PC-3 (cell line): ENCODE results near the gene BAZ2B. TPM values are rescaled to one million over a fixed set of nuclear protein-coding genes. Genes with fewer than 3 reads are reported as not detected.

ENCODE experiments used
- ATAC-seq: fragments of 200-7000 bp; cut with Tn5 transposase; 2 replicates; pipeline ENCODE4 v1.9.1; 2020; ENCODE audit warnings: mild to moderate bottlenecking, moderate library complexity
- BruUV-seq: library from RNA; stranded (reverse); fragments of 400-500 nt; replicated peaks from 2 replicates; lab custom pipeline; 2021; lab: Mats Ljungman, UMichigan
- CTCF ChIA-PET: fragments of 300-600 bp; sonication (Branson Sonifier 250); formaldehyde crosslinking; loops from one replicate; lab custom pipeline; 2022; ENCODE audit warnings: antibody characterized with exemption; lab: Charles Lee
- POLR2A ChIA-PET: fragments of 300-600 bp; sonication (Branson Sonifier 250); formaldehyde crosslinking; loops from one replicate; lab custom pipeline; 2022; ENCODE audit warnings: antibody characterized with exemption; ENCODE audit not compliant: unreplicated experiment; lab: Charles Lee
- DNase-seq: peaks from one replicate; pipeline ENCODE4 v3.0.0-alpha.2; 2015
- H2AFZ ChIP-seq: fragments of 300-600 bp; sonication (generic); 2 replicates; pipeline ENCODE4 v1.6.0; 2016; ENCODE audit warnings: antibody characterized with exemption, low read length
- H3F3A ChIP-seq: fragments of 300-600 bp; sonication (generic); one replicate; pipeline ENCODE4 v1.6.0; 2017; ENCODE audit warnings: antibody characterized with exemption, low read length, control low read depth, mild to moderate bottlenecking; ENCODE audit not compliant: unreplicated experiment
- H3K27ac ChIP-seq: fragments of 300-600 bp; sonication (generic); 2 replicates; pipeline ENCODE4 v1.5.1; 2016; ENCODE audit warnings: mild to moderate bottlenecking, low read length
- H3K27me3 ChIP-seq: fragments of 300-600 bp; sonication (generic); 2 replicates; pipeline ENCODE4 v1.6.1; 2016; ENCODE audit warnings: low read length, mixed read lengths
- H3K36me3 ChIP-seq: fragments of 300-600 bp; sonication (generic); 2 replicates; pipeline ENCODE4 v1.6.1; 2016; ENCODE audit warnings: low read depth, mixed run types, low read length, mixed read lengths
- H3K4me1 ChIP-seq: fragments of 300-600 bp; sonication (generic); 2 replicates; pipeline ENCODE4 v1.5.1; 2016; ENCODE audit warnings: low read length; ENCODE audit not compliant: insufficient read depth
- H3K4me2 ChIP-seq: fragments of 300-600 bp; sonication (generic); 2 replicates; pipeline ENCODE4 v1.6.0; 2016; ENCODE audit warnings: low read length
- H3K4me3 ChIP-seq: fragments of 300-600 bp; sonication (generic); 2 replicates; pipeline ENCODE4 v1.5.1; 2016; ENCODE audit warnings: mild to moderate bottlenecking, low read length, mixed read lengths
- H3K79me2 ChIP-seq: fragments of 300-600 bp; sonication (generic); 2 replicates; pipeline ENCODE4 v1.6.1; 2017; ENCODE audit warnings: low read length, mixed read lengths
- H3K9ac ChIP-seq: fragments of 300-600 bp; sonication (generic); 2 replicates; pipeline ENCODE4 v1.6.0; 2016; ENCODE audit warnings: mild to moderate bottlenecking, low read length
- H3K9me2 ChIP-seq: fragments of 300-600 bp; sonication (generic); replicated peaks from 2 replicates; pipeline ENCODE4 v1.6.1; 2016; ENCODE audit warnings: mixed run types, low read length, mixed read lengths
- H3K9me3 ChIP-seq: fragments of 300-600 bp; sonication (generic); 2 replicates; pipeline ENCODE4 v1.6.1; 2016; ENCODE audit warnings: low read length, mixed read lengths
- H4K20me1 ChIP-seq: fragments of 300-600 bp; sonication (generic); 2 replicates; pipeline ENCODE4 v1.6.1; 2016; ENCODE audit warnings: low read length, mixed read lengths
- CTCF ChIP-seq: fragments of 300-600 bp; sonication (generic); conservative IDR thresholded peaks from 2 replicates; pipeline ENCODE4 v1.5.1; 2017; ENCODE audit warnings: antibody characterized with exemption, low read depth, mild to moderate bottlenecking, low read length
- EZH2 ChIP-seq: fragments of 300-600 bp; sonication (generic); IDR thresholded peaks from one replicate; pipeline ENCODE4 v1.6.1; 2017; ENCODE audit warnings: antibody characterized with exemption, mild to moderate bottlenecking, low read length; ENCODE audit not compliant: unreplicated experiment
- EZH2phosphoT487 ChIP-seq: fragments of 300-600 bp; sonication (generic); IDR thresholded peaks from 2 replicates; pipeline ENCODE4 v1.6.1; 2018; ENCODE audit warnings: mild to moderate bottlenecking, antibody characterized with exemption, low read length, borderline replicate concordance
- intact Hi-C: fragments of 100-400 bp; cut with micrococcal nuclease; formaldehyde crosslinking; loops from 2 replicates; pipeline ENCODE4 v1.9.0; 2023
- total RNA-seq: library from RNA; depleted of rRNA; stranded (reverse); fragments of >200 nt; gene quantifications from 2 replicates; pipeline ENCODE4 v1.2.3, GENCODE V29; 2014

The BAZ2B gene
- total RNA-seq, 1 experiment from 2014 or later, result 19.6 TPM

DNA sequence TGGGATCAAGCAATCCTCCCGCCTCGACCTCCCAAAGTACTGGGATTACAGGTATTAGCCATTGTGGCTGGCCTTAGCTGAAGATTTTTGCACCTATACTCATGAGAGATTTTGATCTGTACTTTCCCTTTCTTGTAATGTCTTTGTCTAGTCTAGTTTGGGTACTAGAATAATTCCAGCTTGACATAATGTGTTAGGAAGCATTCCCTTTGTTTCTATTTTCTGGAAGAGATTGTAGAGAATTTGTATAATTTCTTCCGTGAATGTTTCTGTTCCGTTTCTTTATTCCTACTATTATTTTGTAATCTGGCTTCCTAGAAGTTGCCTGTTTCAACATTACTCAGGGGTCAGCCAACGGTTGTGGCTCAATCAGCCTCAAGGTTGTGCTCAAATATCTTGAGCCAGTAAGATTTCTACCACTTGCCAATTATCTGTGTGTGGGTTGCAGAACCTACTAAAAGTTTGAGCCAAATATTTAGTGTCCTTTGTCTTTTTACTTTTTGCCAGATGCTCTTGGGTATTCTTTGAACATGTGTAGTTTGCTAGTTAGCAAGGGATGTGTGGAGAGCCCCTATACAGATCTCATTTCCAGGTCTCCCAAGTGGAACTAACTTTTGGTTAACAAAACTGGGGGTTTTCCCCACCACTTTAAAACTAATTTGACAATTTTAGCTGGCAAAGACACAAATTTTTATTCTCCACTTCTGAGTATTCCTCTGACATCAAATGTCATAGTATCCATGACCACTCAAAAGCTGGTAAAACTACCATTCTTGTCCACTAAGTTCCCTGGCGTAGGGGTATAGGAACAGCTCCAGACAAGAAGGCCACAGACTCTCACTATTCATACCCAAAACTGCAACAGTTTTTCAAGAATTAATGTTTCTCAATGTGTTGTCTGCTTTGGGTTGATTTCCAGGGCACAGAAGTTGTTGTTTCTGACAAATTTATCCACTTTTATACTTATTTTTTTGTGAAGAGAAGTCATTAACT is 42.8 kb upstream of the BAZ2B start:
- CTCF ChIA-PET, result no interaction called here
- intact Hi-C loops, result no loop called here

DNA sequence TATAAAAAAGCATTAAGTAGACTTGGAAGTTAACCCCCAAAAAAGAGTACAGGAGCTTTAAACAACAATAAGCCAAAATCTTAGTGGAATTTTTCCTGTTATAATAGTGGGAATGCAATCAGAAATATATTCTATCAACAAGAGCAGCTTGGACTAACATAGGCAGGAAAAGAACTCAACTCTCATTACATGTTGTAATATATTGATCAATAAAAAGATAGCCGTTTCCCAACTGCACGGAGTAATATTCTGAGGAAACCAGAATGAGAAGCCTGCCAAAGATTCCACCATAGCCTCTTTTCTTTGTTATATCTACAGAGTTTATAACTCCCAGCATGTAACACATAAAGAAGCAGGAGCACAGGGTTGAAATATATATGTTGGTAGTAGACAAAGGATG is 37.6 kb upstream of the BAZ2B start:
- H3K27me3 ChIP-seq, result no peaks in the 10 kb centered on the region
- no peak overlapping the region for H3K27ac ChIP-seq
- no peak overlapping the region for H2AFZ ChIP-seq
- no peak for TF ChIP-seq EZH2
- TF ChIP-seq CTCF, result no peak
- no peak for TF ChIP-seq EZH2phosphoT487
- H3K4me3 ChIP-seq, result no peak overlapping the region
- no peak overlapping the region for H3K9ac ChIP-seq
- no peaks in the 10 kb centered on the region for H3K79me2 ChIP-seq
- no peaks in the 10 kb centered on the region for H3K9me2 ChIP-seq
- ATAC-seq (no peak), DNase-seq (no peak)
- BruUV-seq, result no TSS peak
- H4K20me1 ChIP-seq, result no peaks in the 10 kb centered on the region
- POLR2A ChIA-PET, result no interaction called here
- H3K9me3 ChIP-seq, result no peaks in the 10 kb centered on the region
- no peaks in the 10 kb centered on the region for H3K4me1 ChIP-seq
- intact Hi-C loops, result no loop called here
- no peaks in the 10 kb centered on the region for H3F3A ChIP-seq
- no peaks in the 10 kb centered on the region for H3K36me3 ChIP-seq
- CTCF ChIA-PET, result no interaction called here
- no peak overlapping the region for H3K4me2 ChIP-seq

More for the DNA sequence above, 42.8 kb upstream of the BAZ2B start:
- POLR2A ChIA-PET, result no interaction called here
- Histone ChIP-seq H3K79me2 (no peaks in the 10 kb centered on the region), H3K4me1 (no peaks in the 10 kb centered on the region), H2AFZ (no peak overlapping the region), H4K20me1 (no peaks in the 10 kb centered on the region), H3K9me3 (no peaks in the 10 kb centered on the region), H3K4me2 (no peak overlapping the region), H3K4me3 (no peak overlapping the region), H3K27ac (no peak overlapping the region), H3K27me3 (no peaks in the 10 kb centered on the region), H3F3A (no peaks in the 10 kb centered on the region), H3K36me3 (no peaks in the 10 kb centered on the region), H3K9ac (no peak overlapping the region), H3K9me2 (no peaks in the 10 kb centered on the region)
- BruUV-seq, result no TSS peak
- DNase-seq, result no peak
- no peak for TF ChIP-seq EZH2phosphoT487
- TF ChIP-seq CTCF, result no peak
- no peak for TF ChIP-seq EZH2
- no peak for ATAC-seq

GRCh38 chr2:159651884-159652283 is 35.5 kb upstream of the BAZ2B start:
- ChIA-PET CTCF (no interaction called here), POLR2A (no interaction called here)
- Histone ChIP-seq H3K9ac (no peak overlapping the region), H2AFZ (no peak overlapping the region), H3K79me2 (no peaks in the 10 kb centered on the region), H3K36me3 (no peaks in the 10 kb centered on the region), H3K27ac (no peak overlapping the region), H3K9me2 (no peaks in the 10 kb centered on the region), H4K20me1 (no peaks in the 10 kb centered on the region), H3K4me1 (no peaks in the 10 kb centered on the region), H3K4me2 (no peak overlapping the region), H3K27me3 (no peaks in the 10 kb centered on the region), H3K9me3 (no peaks in the 10 kb centered on the region), H3F3A (no peaks in the 10 kb centered on the region), H3K4me3 (no peak overlapping the region)
- ATAC-seq (no peak), DNase-seq (no peak)
- intact Hi-C loops, result no loop called here
- no peak for TF ChIP-seq EZH2phosphoT487
- TF ChIP-seq EZH2, result no peak
- BruUV-seq, result no TSS peak
